Thyroid gland (tissue), 4 donors: ENCODE results near the gene GPR78. TPM values are rescaled to one million over a fixed set of nuclear protein-coding genes. Genes with fewer than 3 reads are reported as not detected.
A peak's percentile ranks its signal among the peaks of the same experiment; 100 is the strongest.

Experiments used
- DNase-seq, 2 donors: peaks; one replicate each; pipeline ENCODE4 v3.0.0-alpha.2; 2019
- H3K27ac ChIP-seq, 3 donors: fragments of 200-600 bp; sonication (generic); 1 replicate in 2 of 3; 2 replicates in 1 of 3; pipeline ENCODE4 v1.5.1; 2016 to 2019; ENCODE audit warnings: mild to moderate bottlenecking in 1 of 3, moderate library complexity in 1 of 3
- H3K27me3 ChIP-seq: fragments of 200-600 bp; sonication (generic); one replicate; pipeline ENCODE4 v1.5.1; 2019
- H3K36me3 ChIP-seq, 2 donors: fragments of 200-600 bp; sonication (generic); one replicate each; pipeline ENCODE4 v1.5.1; 2016 to 2019
- H3K4me1 ChIP-seq, 2 donors: fragments of 200-600 bp; sonication (generic); one replicate each; pipeline ENCODE4 v1.5.1; 2017 to 2019
- H3K4me3 ChIP-seq, 3 donors: fragments of 200-600 bp; sonication (generic); replicated peaks in 1 of 3; 1 replicate in 2 of 3; 2 replicates in 1 of 3; pipeline ENCODE4 v1.5.1; 2016; ENCODE audit warnings: mild to moderate bottlenecking in 1 of 3
- H3K9me3 ChIP-seq: fragments of 200-600 bp; sonication (generic); one replicate; pipeline ENCODE4 v1.5.1; 2017
- CTCF ChIP-seq, 6 experiments: fragments of 200-600 bp in 3 of 6; fragments of 450-650 bp in 3 of 6; sonication (generic) in 3 of 6; IDR thresholded peaks; one replicate each; pipeline ENCODE4 v1.5.1; 2016 to 2019; ENCODE audit warnings: antibody characterized with exemption in 6 of 6, mild to moderate bottlenecking in 2 of 6, inconsistent platforms in 1 of 6, moderate library complexity in 1 of 6
- POLR2A ChIP-seq, 2 donors: fragments of 450-650 bp; IDR thresholded peaks; one replicate each; pipeline ENCODE4 v1.6.1; 2017; ENCODE audit warnings: antibody characterized with exemption in 2 of 2, mild to moderate bottlenecking in 2 of 2, moderate library complexity in 1 of 2
- WGBS, 2 donors: methylation state at CpG; one replicate each; pipeline ENCODE4 v1.1.5; 2017; 5-methylcytosine and 5-hydroxymethylcytosine counted together
- intact Hi-C: fragments of 100-400 bp; cut with DNase I; formaldehyde crosslinking; loops from one replicate; pipeline ENCODE4 v1.15.1; 2023
- total RNA-seq, 4 donors: library from RNA; depleted of rRNA; stranded (reverse); fragments of >200 nt; gene quantifications; one replicate each; pipeline ENCODE4 v1.2.3, GENCODE V29; 2016

Gene GPR78
- total RNA-seq, 4 donors from 2014 or later: not detected

- Histone ChIP-seq H3K4me1 (peaks cover 12 to 16% of the 10 kb centered on the region in 2 donors), H3K36me3 (no peaks in the 10 kb centered on the region), H3K27ac (no peak overlapping the region), H3K27me3 (no peaks in the 10 kb centered on the region), H3K9me3 (no peaks in the 10 kb centered on the region), H3K4me3 (no peak overlapping the region)
- TF ChIP-seq POLR2A (IDR thresholded peaks at IDR 0.05) (no peak), CTCF (IDR thresholded peaks at IDR 0.05) (no peak)
- no peak for DNase-seq
- intact Hi-C loops: no loop called here
- whole genome bisulfite sequencing, 2 donors: 90 to 95% methylated on average over 17 of the region's 17 CpGs
These were observed 25.6 kb upstream of the GPR78 start for GRCh38 chr4:8554555-8555100.

- Histone ChIP-seq H3K4me3 (no peak overlapping the region), H3K4me1 (peaks cover 12 to 16% of the 10 kb centered on the region in 2 donors), H3K9me3 (no peaks in the 10 kb centered on the region), H3K27me3 (no peaks in the 10 kb centered on the region), H3K36me3 (no peaks in the 10 kb centered on the region), H3K27ac (peak overlapping the region; percentile 34 to 81 (median 46))
- intact Hi-C loops: no loop called here
- TF ChIP-seq POLR2A (IDR thresholded peaks at IDR 0.05) (no peak), CTCF (IDR thresholded peaks at IDR 0.05) (no peak)
- DNase-seq: peak; percentile 49 to 75
- 53 to 54% methylated on average over 5 of the region's 5 CpGs for WGBS, 2 donors
These were observed 24.5 kb upstream of the GPR78 start for GRCh38 chr4:8555716-8556115.

GRCh38 chr4:8556341-8557150, 23.6 kb upstream of the GPR78 start:
- WGBS, 2 donors: 53 to 65% methylated on average over 17 of the region's 17 CpGs
- TF ChIP-seq CTCF (IDR thresholded peaks at IDR 0.05) (peak in 1 of 6 experiments; percentile 20), POLR2A (IDR thresholded peaks at IDR 0.05) (no peak)
- peak; percentile 81 to 85 for DNase-seq

GRCh38 chr4:8557151-8558076, 22.8 kb upstream of the GPR78 start:
- Histone ChIP-seq H3K27me3 (no peaks in the 10 kb centered on the region), H3K36me3 (no peaks in the 10 kb centered on the region), H3K4me1 (peaks cover 12 to 16% of the 10 kb centered on the region in 2 donors), H3K9me3 (no peaks in the 10 kb centered on the region), H3K4me3 (no peak overlapping the region), H3K27ac (peak overlapping the region in 2 of 3 donors; percentile 66 to 81)
- intact Hi-C loops: no loop called here
- no peak for DNase-seq
- 77 to 79% methylated on average over 19 to 21 of the region's 21 CpGs for WGBS, 2 donors
- no peak for TF ChIP-seq CTCF (IDR thresholded peaks at IDR 0.05)
- TF ChIP-seq POLR2A (IDR thresholded peaks at IDR 0.05): no peak

More at GRCh38 chr4:8556341-8557150, 23.6 kb upstream of the GPR78 start:
- Histone ChIP-seq H3K4me3 (no peak overlapping the region), H3K36me3 (no peaks in the 10 kb centered on the region), H3K27me3 (no peaks in the 10 kb centered on the region), H3K27ac (peak overlapping the region; percentile 34 to 81 (median 66)), H3K9me3 (no peaks in the 10 kb centered on the region), H3K4me1 (peaks cover 12 to 16% of the 10 kb centered on the region in 2 donors)
- intact Hi-C loops: no loop called here
